ENCODE data around the gene BTG1. TPM values are rescaled to one million over a fixed set of nuclear protein-coding genes. Genes with fewer than 3 reads are reported as not detected.

BTG1 gene
- total RNA-seq, 2 experiments from 2014 or later, result 32.8 to 93.4 TPM

GRCh38 chr12:92121826-92122225, 23.8 kb downstream of the BTG1 start:
- no peak overlapping the region for H3K27ac ChIP-seq (ENCODE audit: low read depth, low read length, poor library complexity, severe bottlenecking)
- H3K9me2 ChIP-seq (ENCODE audit: insufficient read depth, low read length), result no peaks in the 10 kb centered on the region
- no peaks in the 10 kb centered on the region for H4K20me1 ChIP-seq (ENCODE audit: insufficient read depth, low read length)
- peaks cover 6% of the 10 kb centered on the region for H3K4me1 ChIP-seq (ENCODE audit: insufficient read depth, low read length, poor library complexity, severe bottlenecking)
- peaks cover 83% of the 10 kb centered on the region for H3K79me2 ChIP-seq (ENCODE audit: insufficient read depth, low read depth, low read length)
- no TSS peak for BruUV-seq (replicated peaks)
- no peak for DNase-seq (ENCODE audit: low spot score)
- no peak for TF ChIP-seq EZH2phosphoT487 (IDR thresholded peaks at IDR 0.05; ENCODE audit: borderline replicate concordance, low read depth, low read length)
- TF ChIP-seq, protein P1, sequence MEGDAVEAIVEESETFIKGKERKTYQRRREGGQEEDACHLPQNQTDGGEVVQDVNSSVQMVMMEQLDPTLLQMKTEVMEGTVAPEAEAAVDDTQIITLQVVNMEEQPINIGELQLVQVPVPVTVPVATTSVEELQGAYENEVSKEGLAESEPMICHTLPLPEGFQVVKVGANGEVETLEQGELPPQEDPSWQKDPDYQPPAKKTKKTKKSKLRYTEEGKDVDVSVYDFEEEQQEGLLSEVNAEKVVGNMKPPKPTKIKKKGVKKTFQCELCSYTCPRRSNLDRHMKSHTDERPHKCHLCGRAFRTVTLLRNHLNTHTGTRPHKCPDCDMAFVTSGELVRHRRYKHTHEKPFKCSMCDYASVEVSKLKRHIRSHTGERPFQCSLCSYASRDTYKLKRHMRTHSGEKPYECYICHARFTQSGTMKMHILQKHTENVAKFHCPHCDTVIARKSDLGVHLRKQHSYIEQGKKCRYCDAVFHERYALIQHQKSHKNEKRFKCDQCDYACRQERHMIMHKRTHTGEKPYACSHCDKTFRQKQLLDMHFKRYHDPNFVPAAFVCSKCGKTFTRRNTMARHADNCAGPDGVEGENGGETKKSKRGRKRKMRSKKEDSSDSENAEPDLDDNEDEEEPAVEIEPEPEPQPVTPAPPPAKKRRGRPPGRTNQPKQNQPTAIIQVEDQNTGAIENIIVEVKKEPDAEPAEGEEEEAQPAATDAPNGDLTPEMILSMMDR (conservative IDR thresholded peaks at IDR 0.05; ENCODE audit: low read length), result no peak
- no peak overlapping the region for H3K4me2 ChIP-seq (ENCODE audit: low read length)
- peaks cover 40% of the 10 kb centered on the region for H3K36me3 ChIP-seq (ENCODE audit: insufficient read depth, low read length)
- H3K9me3 ChIP-seq (ENCODE audit: low read length), result no peaks in the 10 kb centered on the region
- intact Hi-C loops (cut with micrococcal nuclease; ENCODE audit: unreplicated experiment), result no loop called here
- POLR2A ChIA-PET, result interaction anchor here (0.5 to 1.3 kb wide), 2 partner anchors 9 to 287 kb away, joined by 3 read pairs; no protein-coding TSS in a partner anchor
- CTCF ChIA-PET (ENCODE audit: unreplicated experiment), result no interaction called here
- H2AFZ ChIP-seq (ENCODE audit: low read length), result no peak overlapping the region
- H3K4me3 ChIP-seq (ENCODE audit: low read depth, low read length, poor library complexity, severe bottlenecking), result no peak overlapping the region

- ChIA-PET POLR2A (interaction anchor here (1.8 kb wide), 1 partner anchor 79 kb away, joined by 4 read pairs; no protein-coding TSS in a partner anchor), CTCF (ENCODE audit: unreplicated experiment) (no interaction called here)
- no peak for DNase-seq (ENCODE audit: low spot score)
- H3K4me3 ChIP-seq (ENCODE audit: low read depth, low read length, poor library complexity, severe bottlenecking), result no peak overlapping the region
- no peak overlapping the region for H3K4me2 ChIP-seq (ENCODE audit: low read length)
- BruUV-seq (replicated peaks), result no TSS peak
- H3K4me1 ChIP-seq (ENCODE audit: insufficient read depth, low read length, poor library complexity, severe bottlenecking), result peaks cover under 1% of the 10 kb centered on the region
- H4K20me1 ChIP-seq (ENCODE audit: insufficient read depth, low read length), result no peaks in the 10 kb centered on the region
- no peaks in the 10 kb centered on the region for H3K9me3 ChIP-seq (ENCODE audit: low read length)
- intact Hi-C loops (cut with micrococcal nuclease; ENCODE audit: unreplicated experiment), result no loop called here
- peaks cover 32% of the 10 kb centered on the region for H3K36me3 ChIP-seq (ENCODE audit: insufficient read depth, low read length)
- TF ChIP-seq, protein P1 (conservative IDR thresholded peaks at IDR 0.05; ENCODE audit: low read length), result no peak
- TF ChIP-seq EZH2phosphoT487 (IDR thresholded peaks at IDR 0.05; ENCODE audit: borderline replicate concordance, low read depth, low read length), result no peak
- peaks cover 75% of the 10 kb centered on the region for H3K79me2 ChIP-seq (ENCODE audit: insufficient read depth, low read depth, low read length)
- no peaks in the 10 kb centered on the region for H3K9me2 ChIP-seq (ENCODE audit: insufficient read depth, low read length)
- H3K27ac ChIP-seq (ENCODE audit: low read depth, low read length, poor library complexity, severe bottlenecking), result no peak overlapping the region
- H2AFZ ChIP-seq (ENCODE audit: low read length), result no peak overlapping the region
Observed at GRCh38 chr12:92118826-92119536, 26.7 kb downstream of the BTG1 start.

DNA sequence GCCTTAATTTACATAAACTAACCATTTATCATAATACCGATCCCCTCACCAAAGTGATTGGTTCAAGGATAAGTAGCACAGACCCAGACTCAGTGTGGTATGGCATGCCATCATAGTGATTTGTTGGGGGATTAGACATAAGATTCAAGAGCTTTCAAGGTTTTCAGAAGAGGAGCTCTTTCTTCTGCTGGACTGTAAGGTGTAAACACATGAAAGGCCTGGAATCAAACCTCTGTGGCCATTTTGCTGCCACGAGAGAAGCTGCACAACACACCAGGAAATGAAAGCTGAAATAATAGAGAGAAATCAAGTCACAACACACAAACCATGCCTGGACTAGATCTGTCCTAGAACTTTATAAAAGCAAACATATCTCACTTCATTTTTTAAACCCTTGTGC, 30.8 kb downstream of the BTG1 start:
- peaks cover 19% of the 10 kb centered on the region for H3K36me3 ChIP-seq (ENCODE audit: insufficient read depth, low read length)
- H3K27ac ChIP-seq (ENCODE audit: low read depth, low read length, poor library complexity, severe bottlenecking), result no peak overlapping the region
- no peak overlapping the region for H3K4me3 ChIP-seq (ENCODE audit: low read depth, low read length, poor library complexity, severe bottlenecking)
- ChIA-PET CTCF (ENCODE audit: unreplicated experiment) (no interaction called here), POLR2A (interaction anchor here (0.6 to 1.6 kb wide), 2 partner anchors 29 to 30 kb away, joined by 3 read pairs; no protein-coding TSS in a partner anchor)
- H3K4me1 ChIP-seq (ENCODE audit: insufficient read depth, low read length, poor library complexity, severe bottlenecking), result no peaks in the 10 kb centered on the region
- peaks cover 56% of the 10 kb centered on the region; the same call in 1 of the 2 replicates for H3K79me2 ChIP-seq (ENCODE audit: insufficient read depth, low read depth, low read length)
- no peaks in the 10 kb centered on the region for H3K9me3 ChIP-seq (ENCODE audit: low read length)
- TF ChIP-seq, protein P1 (conservative IDR thresholded peaks at IDR 0.05; ENCODE audit: low read length), result no peak
- TF ChIP-seq EZH2phosphoT487 (IDR thresholded peaks at IDR 0.05; ENCODE audit: borderline replicate concordance, low read depth, low read length), result no peak
- BruUV-seq (replicated peaks), result no TSS peak
- H4K20me1 ChIP-seq (ENCODE audit: insufficient read depth, low read length), result no peaks in the 10 kb centered on the region
- DNase-seq (ENCODE audit: low spot score), result no peak
- H3K4me2 ChIP-seq (ENCODE audit: low read length), result no peak overlapping the region
- H2AFZ ChIP-seq (ENCODE audit: low read length), result no peak overlapping the region
- intact Hi-C loops (cut with micrococcal nuclease; ENCODE audit: unreplicated experiment), result no loop called here
- H3K9me2 ChIP-seq (ENCODE audit: insufficient read depth, low read length), result no peaks in the 10 kb centered on the region
